HepG2 (cell line): ENCODE results near the gene RAB23. TPM values are rescaled to one million over a fixed set of nuclear protein-coding genes. Genes with fewer than 3 reads are reported as not detected.

Experiments used
- ATAC-seq: fragments of 200-7000 bp; cut with Tn5 transposase; 3 replicates; pipeline ENCODE4 v1.9.1; 2020; ENCODE audit warnings: mild to moderate bottlenecking, moderate library complexity
- BruUV-seq: library from RNA; stranded (reverse); fragments of 400-500 nt; replicated peaks from 2 replicates; lab custom pipeline; 2021; lab: Mats Ljungman, UMichigan
- CTCF ChIA-PET: fragments of 300-600 bp; formaldehyde crosslinking; extraction: SDS; loops from one replicate; lab custom pipeline; 2021; ENCODE audit warnings: low total read pairs, inconsistent platforms, low intra/inter-chr PET ratio; lab: Yijun Ruan, JAX
- POLR2A ChIA-PET: fragments of 350-600 bp; sonication (Branson Sonifier 250); formaldehyde crosslinking; loops from one replicate; lab custom pipeline; 2020; ENCODE audit warnings: antibody characterized with exemption, inconsistent platforms; lab: Yijun Ruan, JAX
- DNase-seq: peaks from one replicate; pipeline ENCODE4 v3.0.0-alpha.2; 2015; ENCODE audit warnings: low spot score
- FAIRE-seq: peaks from 3 replicates; lab custom pipeline; 2011; peaks lifted over from hg19 to GRCh38; lab: Jason Lieb, UNC
- H2AFZ ChIP-seq: one replicate; pipeline ENCODE4 v1.6.1; 2011; ENCODE audit warnings: low read length, inconsistent platforms
- H3K27ac ChIP-seq: fragments of 300-600 bp; 3 replicates; pipeline ENCODE4 v1.8.0; 2011; ENCODE audit warnings: mixed run types, mild to moderate bottlenecking, mixed read lengths, low read length, inconsistent platforms; ENCODE audit not compliant: insufficient read depth; ENCODE audit errors: extremely low read length
- H3K27me3 ChIP-seq, 2 experiments: fragments of 200-600 bp in 1 of 2; 2 replicates in 1 of 2; 3 replicates in 1 of 2; pipeline versions ENCODE4 v1.6.0 to v1.8.0; 2011; ENCODE audit warnings: low read length in 2 of 2, mild to moderate bottlenecking in 2 of 2, moderate library complexity in 2 of 2, inconsistent platforms in 1 of 2; ENCODE audit not compliant: insufficient read depth in 2 of 2, control insufficient read depth in 1 of 2
- H3K36me3 ChIP-seq, 2 experiments: fragments of 200-600 bp in 1 of 2; replicated peaks in 1 of 2; 2 replicates in 1 of 2; 3 replicates in 1 of 2; pipeline versions ENCODE4 v1.5.1 to v1.8.0; 2011; ENCODE audit warnings: low read length in 2 of 2, inconsistent platforms in 1 of 2; ENCODE audit not compliant: insufficient read depth in 2 of 2, control insufficient read depth in 1 of 2
- H3K4me1 ChIP-seq: 2 replicates; pipeline ENCODE4 v1.5.1; 2012; ENCODE audit warnings: low read length, inconsistent platforms; ENCODE audit not compliant: insufficient read depth
- H3K4me2 ChIP-seq: 2 replicates; pipeline ENCODE4 v1.6.0; 2011; ENCODE audit warnings: low read depth, low read length, inconsistent platforms
- H3K4me3 ChIP-seq, 3 experiments: fragments of 200-600 bp in 1 of 3; sonication (generic), shearing (Covaris generic) in 1 of 3; replicated peaks in 1 of 3; 2 replicates each; pipeline ENCODE4 v1.5.1; 2011 to 2016; ENCODE audit warnings: low read length in 3 of 3, inconsistent platforms in 2 of 3, low read depth in 2 of 3, mild to moderate bottlenecking in 2 of 3, control low read depth in 1 of 3, mixed read lengths in 1 of 3; ENCODE audit not compliant: insufficient read depth in 1 of 3
- H3K79me2 ChIP-seq: one replicate; pipeline ENCODE4 v1.6.1; 2011; ENCODE audit warnings: low read length, inconsistent platforms; ENCODE audit not compliant: insufficient read depth
- H3K9ac ChIP-seq: 2 replicates; pipeline ENCODE4 v1.6.0; 2011; ENCODE audit warnings: mild to moderate bottlenecking, low read depth, low read length, inconsistent platforms; ENCODE audit not compliant: insufficient read depth
- H3K9me3 ChIP-seq: 2 replicates; pipeline ENCODE4 v1.5.1; 2012; ENCODE audit warnings: mild to moderate bottlenecking, low read length
- H4K20me1 ChIP-seq: 2 replicates; pipeline ENCODE4 v1.6.0; 2011; ENCODE audit warnings: inconsistent platforms, mild to moderate bottlenecking, low read length, moderate library complexity; ENCODE audit not compliant: insufficient read depth
- HNF4G ChIP-seq, 2 experiments: sonication (generic) in 1 of 2; formaldehyde crosslinking in 1 of 2; IDR thresholded peaks; 2 replicates each; pipeline versions ENCODE4 v1.4.0 to v1.6.1; 2011 to 2020; ENCODE audit warnings: borderline replicate concordance in 2 of 2, low read depth in 2 of 2, mild to moderate bottlenecking in 2 of 2, low read length in 1 of 2, missing genetic modification reagents in 1 of 2, moderate library complexity in 1 of 2
- XRCC5 ChIP-seq: fragments of 200-400 bp; formaldehyde crosslinking; optimal IDR thresholded peaks from 2 replicates; pipeline ENCODE3; 2017; ENCODE audit warnings: mild to moderate bottlenecking, low read length
- ZNF362 ChIP-seq: sonication (generic); formaldehyde crosslinking; IDR thresholded peaks from 2 replicates; pipeline ENCODE4 v1.4.0; 2020; ENCODE audit warnings: missing genetic modification reagents, mild to moderate bottlenecking, borderline replicate concordance
- ZSCAN9 ChIP-seq: IDR thresholded peaks from 2 replicates; pipeline ENCODE4 v1.6.1; 2016; ENCODE audit warnings: borderline replicate concordance
- WGBS: methylation state at CpG from one replicate; pipeline ENCODE4 v1.1.6; 2017; ENCODE audit warnings: low lambda C conversion rate; 5-methylcytosine and 5-hydroxymethylcytosine counted together
- in situ Hi-C: cut with HindIII; loops from 2 replicates; pipeline ENCODE4 v1.10.0; 2017; ENCODE audit warnings: low pct_unique_long_range_greater_than_20kb; ENCODE audit not compliant: extremely low pct_ligation_motif_present
- intact Hi-C: fragments of 100-400 bp; cut with micrococcal nuclease; formaldehyde crosslinking; loops from one replicate; pipeline ENCODE4 v1.10.0; 2022; ENCODE audit not compliant: unreplicated experiment
- polyA plus RNA-seq, 8 experiments: library from polyadenylated mRNA; depleted of rRNA in 3 of 8; stranded (reverse) in 7 of 8; unstranded in 1 of 8; fragments of >200 nt; fragmentation: Illumina TruSeq in 4 of 8; extraction: Trizol in 4 of 8; gene quantifications; 2 replicates each; pipeline versions ENCODE4 v1.2.1 to v1.2.3, GENCODE V29; 2011 to 2016; ENCODE audit warnings: low read depth in 4 of 8, missing spikeins in 1 of 8, mixed read lengths in 1 of 8; ENCODE audit not compliant: insufficient read depth in 1 of 8
- total RNA-seq, 5 experiments: library from RNA; depleted of rRNA; stranded (reverse); fragments of >200 nt; fragmentation: Illumina TruSeq; extraction: Trizol; gene quantifications; 2 replicates each; pipeline ENCODE4 v1.2.3, GENCODE V29; 2016; ENCODE audit warnings: low read depth in 1 of 5
- TF ChIP-seq, protein P1 (sequence below): sonication (generic); formaldehyde crosslinking; IDR thresholded peaks from 2 replicates; pipeline ENCODE4 v1.9.0; 2021; ENCODE audit warnings: missing genetic modification reagents, mild to moderate bottlenecking, borderline replicate concordance
- TF ChIP-seq, protein P2 (sequence below), 2 experiments: fragments of 450-650 bp in 1 of 2; sonication (generic) in 1 of 2; formaldehyde crosslinking in 1 of 2; IDR thresholded peaks; 2 replicates each; pipeline versions ENCODE4 v1.6.1 to v1.8.0; 2016 to 2022; ENCODE audit warnings: antibody characterized with exemption in 1 of 2, mild to moderate bottlenecking in 1 of 2, missing genetic modification reagents in 1 of 2

RAB23 gene
- total and polyA plus RNA-seq, 2 of the 13 experiments (the other 11 are each of a cell fraction or from before 2014, with no cell fraction given): 5.5 to 16.4 TPM

DNA sequence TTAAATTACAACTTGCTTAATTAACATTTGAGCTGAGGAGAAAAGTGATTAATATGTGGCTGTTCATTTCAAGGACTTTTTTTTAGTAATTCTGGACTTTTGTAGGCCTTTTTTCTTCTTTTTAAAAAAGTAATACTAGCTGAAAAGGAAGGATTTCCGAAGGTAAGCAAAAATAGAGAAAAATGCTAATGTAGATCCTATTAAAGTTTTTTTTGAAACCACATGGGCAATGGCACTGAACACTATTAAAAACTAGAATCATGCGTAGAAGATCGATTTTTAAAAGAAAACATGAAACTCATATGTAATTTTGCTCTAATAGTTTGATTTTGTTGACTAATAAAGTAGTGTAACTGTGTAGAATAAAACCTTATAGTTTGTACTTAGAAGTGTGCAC is 47.6 kb downstream of the RAB23 start:
- H3K27ac ChIP-seq: peak overlapping the region; percentile 94
- no peak for ATAC-seq
- DNase-seq: no peak
- H3K4me3 ChIP-seq: peak overlapping the region; percentile 69 to 90 (median 72); a peak in 5 of 6 replicates
- intact Hi-C loops (loop anchor here (5.0 kb wide), 5 partner anchors 47 to 272 kb away; partner anchors contain the start of genes BEND6, PRIM2 and RAB23), in situ Hi-C loops (no loop called here)
- BruUV-seq: no TSS peak
- peak overlapping the region; percentile 89 for H3K9ac ChIP-seq
- H3K36me3 ChIP-seq: no peaks in the 10 kb centered on the region; a peak in 3 of 5 replicates
- POLR2A ChIA-PET: no interaction called here
- H3K4me2 ChIP-seq: peak overlapping the region; percentile 97
- CTCF ChIA-PET: no interaction called here
- no peaks in the 10 kb centered on the region; a peak in 1 of 5 replicates for H3K27me3 ChIP-seq
- H3K79me2 ChIP-seq: peaks cover 69% of the 10 kb centered on the region
- no peak for FAIRE-seq
- 35% methylated on average over 3 of the region's 3 CpGs for WGBS
- no peaks in the 10 kb centered on the region for H4K20me1 ChIP-seq
- no peak overlapping the region for H2AFZ ChIP-seq
- H3K9me3 ChIP-seq: no peaks in the 10 kb centered on the region
- peaks cover 51% of the 10 kb centered on the region for H3K4me1 ChIP-seq
- 0 out of 2 replicates have a peak, but pooled peaks have one; percentile 21 for TF ChIP-seq ZNF362 (CRISPR knock-in tag)
- no peak for TF ChIP-seq HNF4G (IDR thresholded peaks at IDR 0.05; ENCODE audit: borderline replicate concordance, low read depth, low read length)
- TF ChIP-seq HNF4G (CRISPR knock-in tag; IDR thresholded peaks at IDR 0.05; ENCODE audit: borderline replicate concordance, low read depth): no peak
- TF ChIP-seq, protein P1, sequence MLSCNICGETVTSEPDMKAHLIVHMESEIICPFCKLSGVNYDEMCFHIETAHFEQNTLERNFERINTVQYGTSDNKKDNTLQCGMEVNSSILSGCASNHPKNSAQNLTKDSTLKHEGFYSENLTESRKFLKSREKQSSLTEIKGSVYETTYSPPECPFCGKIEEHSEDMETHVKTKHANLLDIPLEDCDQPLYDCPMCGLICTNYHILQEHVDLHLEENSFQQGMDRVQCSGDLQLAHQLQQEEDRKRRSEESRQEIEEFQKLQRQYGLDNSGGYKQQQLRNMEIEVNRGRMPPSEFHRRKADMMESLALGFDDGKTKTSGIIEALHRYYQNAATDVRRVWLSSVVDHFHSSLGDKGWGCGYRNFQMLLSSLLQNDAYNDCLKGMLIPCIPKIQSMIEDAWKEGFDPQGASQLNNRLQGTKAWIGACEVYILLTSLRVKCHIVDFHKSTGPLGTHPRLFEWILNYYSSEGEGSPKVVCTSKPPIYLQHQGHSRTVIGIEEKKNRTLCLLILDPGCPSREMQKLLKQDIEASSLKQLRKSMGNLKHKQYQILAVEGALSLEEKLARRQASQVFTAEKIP: no peak
- TF ChIP-seq XRCC5: no peak
- 0 out of 2 replicates have a peak, but pooled peaks have one; percentile 4 for TF ChIP-seq ZSCAN9 (CRISPR knock-in tag)
- TF ChIP-seq, protein P2, sequence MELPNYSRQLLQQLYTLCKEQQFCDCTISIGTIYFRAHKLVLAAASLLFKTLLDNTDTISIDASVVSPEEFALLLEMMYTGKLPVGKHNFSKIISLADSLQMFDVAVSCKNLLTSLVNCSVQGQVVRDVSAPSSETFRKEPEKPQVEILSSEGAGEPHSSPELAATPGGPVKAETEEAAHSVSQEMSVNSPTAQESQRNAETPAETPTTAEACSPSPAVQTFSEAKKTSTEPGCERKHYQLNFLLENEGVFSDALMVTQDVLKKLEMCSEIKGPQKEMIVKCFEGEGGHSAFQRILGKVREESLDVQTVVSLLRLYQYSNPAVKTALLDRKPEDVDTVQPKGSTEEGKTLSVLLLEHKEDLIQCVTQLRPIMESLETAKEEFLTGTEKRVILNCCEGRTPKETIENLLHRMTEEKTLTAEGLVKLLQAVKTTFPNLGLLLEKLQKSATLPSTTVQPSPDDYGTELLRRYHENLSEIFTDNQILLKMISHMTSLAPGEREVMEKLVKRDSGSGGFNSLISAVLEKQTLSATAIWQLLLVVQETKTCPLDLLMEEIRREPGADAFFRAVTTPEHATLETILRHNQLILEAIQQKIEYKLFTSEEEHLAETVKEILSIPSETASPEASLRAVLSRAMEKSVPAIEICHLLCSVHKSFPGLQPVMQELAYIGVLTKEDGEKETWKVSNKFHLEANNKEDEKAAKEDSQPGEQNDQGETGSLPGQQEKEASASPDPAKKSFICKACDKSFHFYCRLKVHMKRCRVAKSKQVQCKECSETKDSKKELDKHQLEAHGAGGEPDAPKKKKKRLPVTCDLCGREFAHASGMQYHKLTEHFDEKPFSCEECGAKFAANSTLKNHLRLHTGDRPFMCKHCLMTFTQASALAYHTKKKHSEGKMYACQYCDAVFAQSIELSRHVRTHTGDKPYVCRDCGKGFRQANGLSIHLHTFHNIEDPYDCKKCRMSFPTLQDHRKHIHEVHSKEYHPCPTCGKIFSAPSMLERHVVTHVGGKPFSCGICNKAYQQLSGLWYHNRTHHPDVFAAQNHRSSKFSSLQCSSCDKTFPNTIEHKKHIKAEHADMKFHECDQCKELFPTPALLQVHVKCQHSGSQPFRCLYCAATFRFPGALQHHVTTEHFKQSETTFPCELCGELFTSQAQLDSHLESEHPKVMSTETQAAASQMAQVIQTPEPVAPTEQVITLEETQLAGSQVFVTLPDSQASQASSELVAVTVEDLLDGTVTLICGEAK (IDR thresholded peaks at IDR 0.05): 0 out of 2 replicates have a peak, but pooled peaks have one; percentile 33
- TF ChIP-seq, protein P2 (CRISPR knock-in tag; IDR thresholded peaks at IDR 0.05): no peak
